GM19324 (cell line): ENCODE data around the gene TPX2.
"Not testable (repeated sequence)": the region's sequence is repeated elsewhere in the genome, so short reads cannot be mapped to it uniquely, and the experiment has no call there.

Experiments
- ATAC-seq: cut with Tn5 transposase; IDR thresholded peaks from one replicate; pipeline ENCODE4 v1.9.1; 2021; ENCODE audit warnings: mild to moderate bottlenecking, moderate library complexity; ENCODE audit not compliant: unreplicated experiment, low FRiP score

The TPX2 gene

GRCh38 chr20:31809661-31810060 lies 70.6 kb downstream of the TPX2 start:
- no peak for ATAC-seq

GRCh38 chr20:31811198-31811597 lies 72.1 kb downstream of the TPX2 start:
- no peak for ATAC-seq

DNA sequence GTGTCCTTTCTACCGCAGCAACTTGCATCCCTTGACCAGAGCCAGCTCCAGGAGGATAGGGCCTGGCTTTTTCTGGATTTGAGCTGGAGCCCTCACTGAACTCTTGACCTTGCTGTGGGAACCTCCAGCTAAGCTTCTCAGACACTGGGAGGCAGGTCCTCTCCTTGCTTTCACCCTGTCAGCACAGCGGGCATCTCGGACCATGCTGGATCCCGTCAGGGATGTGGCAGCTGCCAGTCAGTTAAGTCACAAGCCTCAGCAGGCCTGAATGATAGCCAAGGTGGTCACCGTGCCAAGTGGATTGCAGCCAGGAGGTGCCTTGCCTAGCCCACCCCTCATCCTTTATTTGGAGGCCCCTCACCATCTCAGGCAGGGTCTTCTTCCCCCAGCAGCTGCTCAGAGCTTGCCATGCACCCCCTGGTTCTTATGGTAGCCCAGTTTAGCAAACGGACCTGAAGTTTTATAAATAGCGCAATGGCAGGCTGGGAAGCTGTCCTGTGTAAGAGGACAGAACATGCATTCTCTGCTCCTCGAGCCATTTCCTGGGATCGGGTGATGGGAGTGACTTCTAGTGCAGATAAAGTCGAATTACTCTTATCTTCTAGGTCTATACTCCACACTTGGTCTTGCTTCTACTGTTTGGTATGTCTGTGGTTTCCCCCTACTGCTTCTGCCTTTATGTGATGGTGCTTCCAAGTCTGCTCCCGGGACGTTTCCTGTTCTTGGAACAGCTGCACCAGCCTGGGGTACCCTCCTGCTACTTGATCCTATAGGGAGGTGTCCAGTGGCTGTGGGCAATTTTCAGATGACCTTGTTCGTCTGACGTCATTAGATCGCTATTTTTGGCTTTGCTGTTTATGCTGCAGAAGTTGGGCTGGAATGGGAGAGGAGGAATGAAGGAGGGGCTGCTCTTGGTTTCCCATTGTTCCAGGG lies 73.0 kb downstream of the TPX2 start:
- ATAC-seq = no peak

- no peak for ATAC-seq
Measured at GRCh38 chr20:31813611-31814010, 74.5 kb downstream of the TPX2 start.

DNA sequence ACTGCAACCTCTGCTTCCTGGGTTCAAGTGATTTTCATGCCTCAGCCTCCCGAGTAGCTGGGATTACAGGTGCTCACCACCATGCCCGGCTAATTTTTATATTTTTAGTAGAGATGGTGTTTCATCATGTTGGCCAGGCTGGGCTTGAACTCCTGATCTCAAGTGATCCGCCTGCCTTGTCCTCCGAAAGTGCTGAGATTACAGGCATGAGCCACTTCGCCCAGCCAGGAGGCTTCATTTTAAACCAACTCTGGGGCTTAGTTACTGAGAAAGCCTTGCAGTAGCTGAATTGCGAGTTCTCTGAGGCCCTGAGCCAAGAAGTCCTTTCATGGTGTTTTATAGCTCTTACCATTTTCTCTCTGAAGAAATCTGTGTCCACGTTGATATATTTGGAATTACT lies 75.1 kb downstream of the TPX2 start:
- ATAC-seq = not testable (repeated sequence)

DNA sequence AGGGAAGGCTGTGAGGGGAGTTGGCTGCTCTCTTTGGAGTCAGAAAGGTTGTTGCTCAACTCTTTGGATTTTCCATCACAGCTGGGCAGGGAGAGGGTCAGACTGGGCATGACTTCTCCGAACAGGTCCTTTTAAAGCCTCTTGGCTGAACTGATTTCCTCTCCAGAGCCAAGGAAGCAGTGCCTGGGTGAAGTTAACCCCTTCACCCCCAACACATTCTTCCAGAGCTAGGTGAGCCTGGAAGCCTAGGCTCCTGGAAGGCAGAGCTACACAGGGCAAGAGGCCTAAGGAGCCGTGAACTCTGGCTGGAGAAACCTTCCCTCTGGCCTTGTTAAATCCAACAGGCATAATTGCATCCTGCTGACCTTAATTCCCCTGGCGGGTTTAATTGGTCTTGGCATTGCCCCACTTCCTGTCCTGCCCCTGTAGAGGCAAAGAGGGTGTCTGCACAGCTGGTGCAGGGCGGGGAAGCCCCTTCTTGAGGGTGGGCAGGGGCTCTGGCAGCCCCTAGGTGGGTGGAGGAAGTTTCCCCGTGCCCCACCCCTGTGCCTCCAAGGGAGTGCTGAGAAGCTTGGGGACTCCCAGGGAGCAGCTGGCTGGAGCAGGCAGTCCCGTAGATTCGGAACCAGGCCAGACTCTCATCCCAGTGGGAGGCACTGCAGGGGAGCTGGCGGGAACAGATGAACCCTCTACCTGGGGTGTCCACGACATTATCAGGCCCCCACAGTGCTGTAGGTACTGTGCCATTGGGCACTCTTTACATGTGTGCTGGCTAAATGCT lies 76.5 kb downstream of the TPX2 start:
- no peak for ATAC-seq

DNA sequence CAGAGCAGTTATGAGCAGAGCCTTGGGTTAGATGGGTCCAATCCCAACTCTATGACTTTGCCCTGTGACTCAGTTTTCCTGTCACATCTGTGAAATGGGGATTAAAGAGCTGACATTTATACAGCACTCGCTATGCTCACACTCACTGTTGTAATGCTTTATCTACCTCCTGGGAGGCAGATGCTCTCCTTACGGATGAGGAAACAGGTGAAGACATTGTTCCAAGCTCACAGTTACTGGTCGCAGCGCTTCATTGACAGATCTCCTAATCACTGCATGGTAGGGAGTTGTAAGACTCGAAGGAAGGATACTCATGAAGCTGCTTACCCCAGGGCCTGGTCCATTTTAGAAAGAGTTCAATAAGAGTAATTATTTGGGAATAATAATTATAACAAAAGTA lies 77.1 kb downstream of the TPX2 start:
- ATAC-seq = no peak

DNA sequence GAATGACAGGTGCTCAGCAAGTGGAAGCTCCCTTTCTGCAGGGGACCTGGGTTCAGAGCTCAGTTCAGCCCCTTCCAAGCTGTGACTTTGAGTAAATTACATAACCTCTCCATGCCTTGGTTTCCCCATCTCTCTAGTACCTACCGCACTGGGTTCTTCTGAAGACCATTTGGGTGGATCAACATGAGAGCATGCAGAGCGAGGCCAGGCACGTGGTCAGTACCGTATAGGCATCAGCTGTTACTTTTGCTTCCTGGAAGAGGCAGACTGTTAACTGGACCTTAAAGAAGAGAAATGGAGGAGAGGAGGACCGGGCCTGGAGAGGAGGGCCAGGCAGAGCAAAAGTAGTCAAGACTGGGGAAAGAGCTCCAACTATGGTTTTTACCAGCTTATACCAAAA lies 78.4 kb downstream of the TPX2 start:
- no peak for ATAC-seq

GRCh38 chr20:31818376-31818908 lies 79.4 kb downstream of the TPX2 start:
- ATAC-seq = no peak

DNA sequence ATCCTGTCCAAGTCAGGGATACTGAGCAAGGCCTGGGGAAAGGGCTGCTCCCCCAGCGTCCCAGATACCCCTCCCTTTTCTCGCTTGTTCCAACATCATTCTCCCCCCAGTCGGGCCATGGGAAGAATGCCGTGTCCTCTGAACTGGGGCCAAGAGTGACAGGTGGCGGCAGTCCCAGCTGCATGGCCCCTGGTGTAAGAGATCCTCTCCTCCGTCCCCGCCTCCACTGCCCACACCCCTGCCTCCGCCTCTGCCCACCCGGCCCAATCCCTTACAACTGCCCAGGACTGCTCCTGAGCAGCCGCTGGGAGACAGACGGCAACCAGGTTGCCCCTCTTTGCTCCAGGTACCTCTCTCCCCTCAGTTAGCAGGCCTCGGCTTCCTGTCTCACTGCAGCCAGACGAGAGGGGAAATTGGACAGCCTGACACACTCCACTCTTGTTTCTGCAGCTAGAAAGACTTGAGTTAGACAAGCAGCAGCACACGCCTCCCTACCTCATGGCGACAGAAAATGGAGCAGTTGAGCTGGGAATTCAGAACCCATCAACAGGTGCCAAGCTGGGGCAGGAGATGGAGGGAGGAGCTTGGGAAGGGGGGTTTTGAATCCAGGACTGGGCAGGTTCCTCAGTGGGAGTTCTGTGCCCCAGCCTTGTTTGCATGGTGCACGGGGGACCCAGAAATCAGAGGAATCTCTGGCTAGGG lies 80.1 kb downstream of the TPX2 start, which contains the start of gene MYLK2:
Gene MYLK2 (plus strand): TSS at position 274 of the 702 bp plus-strand sequence. CDS start 225 bp downstream, at position 499.
- ATAC-seq = no peak

DNA sequence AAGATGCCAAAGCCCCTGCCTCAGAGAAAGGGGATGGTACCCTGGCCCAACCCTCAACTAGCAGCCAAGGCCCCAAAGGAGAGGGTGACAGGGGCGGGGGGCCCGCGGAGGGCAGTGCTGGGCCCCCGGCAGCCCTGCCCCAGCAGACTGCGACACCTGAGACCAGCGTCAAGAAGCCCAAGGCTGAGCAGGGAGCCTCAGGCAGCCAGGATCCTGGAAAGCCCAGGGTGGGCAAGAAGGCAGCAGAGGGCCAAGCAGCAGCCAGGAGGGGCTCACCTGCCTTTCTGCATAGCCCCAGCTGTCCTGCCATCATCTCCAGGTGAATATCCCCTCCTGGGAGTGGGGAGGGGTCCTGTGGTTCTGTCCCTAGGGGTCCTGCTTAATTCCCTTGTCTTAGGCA lies 81.1 kb downstream of the TPX2 start:
- no peak for ATAC-seq

- ATAC-seq = no peak
Measured at GRCh38 chr20:31821427-31821826, 82.3 kb downstream of the TPX2 start.

DNA sequence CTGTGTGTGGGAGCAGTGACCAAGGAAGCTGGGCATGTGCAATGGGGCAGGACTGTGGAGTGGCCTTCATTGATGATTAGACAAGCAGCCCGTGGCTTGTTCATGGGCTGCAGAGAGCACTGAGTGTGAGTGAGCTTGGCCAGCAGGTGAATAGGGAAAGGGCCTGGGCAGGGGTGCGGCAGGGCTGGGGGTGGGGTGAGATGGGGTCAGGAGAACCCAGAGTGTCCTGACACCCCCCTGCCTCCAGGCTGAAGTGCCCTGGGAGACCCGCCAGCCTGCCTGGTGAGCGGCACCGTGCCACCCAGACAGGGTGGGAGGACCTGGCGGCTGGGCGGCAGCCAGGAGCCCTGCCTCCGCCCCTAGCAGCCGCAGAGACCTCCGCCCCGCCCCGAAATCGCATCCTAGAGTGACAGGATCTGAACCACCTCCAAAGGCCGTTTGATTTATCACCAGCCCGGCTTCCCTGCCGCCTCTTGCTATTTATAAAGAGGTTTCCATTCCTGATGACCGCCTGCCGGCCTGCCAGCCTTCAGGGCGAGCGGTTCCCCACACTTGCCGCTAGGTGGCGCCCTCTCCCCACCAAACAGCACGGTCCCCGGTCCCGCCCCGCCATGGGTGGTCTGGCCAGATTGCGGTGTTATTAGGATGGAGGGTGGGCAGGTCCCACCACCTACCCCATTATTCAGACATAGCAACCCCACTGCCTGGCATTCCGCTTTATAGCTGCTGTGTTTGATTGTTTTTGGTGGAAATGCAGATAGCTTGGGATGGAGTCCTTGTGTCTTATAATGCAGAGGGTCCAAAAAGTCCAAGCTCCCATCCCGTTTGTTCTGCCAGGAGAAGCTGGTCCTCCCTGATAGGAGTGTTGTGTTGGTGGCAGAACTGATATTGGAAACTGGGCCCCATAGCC lies 83.6 kb downstream of the TPX2 start:
- peak; percentile 55 for ATAC-seq

- no peak for ATAC-seq
Measured at GRCh38 chr20:31823360-31824124, 84.5 kb downstream of the TPX2 start.

DNA sequence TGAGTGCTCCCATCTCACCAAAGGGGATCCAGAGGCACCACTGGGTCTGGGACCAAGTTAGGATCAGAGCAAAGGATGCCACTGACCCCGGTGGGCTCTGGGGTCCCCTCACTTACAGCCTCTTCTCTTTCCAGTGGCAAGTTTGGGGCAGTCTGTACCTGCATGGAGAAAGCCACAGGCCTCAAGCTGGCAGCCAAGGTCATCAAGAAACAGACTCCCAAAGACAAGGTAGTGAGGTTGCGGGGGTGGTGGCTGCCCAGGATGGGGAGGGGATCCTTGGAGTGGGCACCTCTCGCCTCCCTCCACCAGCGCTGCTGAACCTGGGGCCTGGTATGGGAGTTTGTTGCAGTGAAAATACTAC lies 85.0 kb downstream of the TPX2 start:
- ATAC-seq = no peak

DNA sequence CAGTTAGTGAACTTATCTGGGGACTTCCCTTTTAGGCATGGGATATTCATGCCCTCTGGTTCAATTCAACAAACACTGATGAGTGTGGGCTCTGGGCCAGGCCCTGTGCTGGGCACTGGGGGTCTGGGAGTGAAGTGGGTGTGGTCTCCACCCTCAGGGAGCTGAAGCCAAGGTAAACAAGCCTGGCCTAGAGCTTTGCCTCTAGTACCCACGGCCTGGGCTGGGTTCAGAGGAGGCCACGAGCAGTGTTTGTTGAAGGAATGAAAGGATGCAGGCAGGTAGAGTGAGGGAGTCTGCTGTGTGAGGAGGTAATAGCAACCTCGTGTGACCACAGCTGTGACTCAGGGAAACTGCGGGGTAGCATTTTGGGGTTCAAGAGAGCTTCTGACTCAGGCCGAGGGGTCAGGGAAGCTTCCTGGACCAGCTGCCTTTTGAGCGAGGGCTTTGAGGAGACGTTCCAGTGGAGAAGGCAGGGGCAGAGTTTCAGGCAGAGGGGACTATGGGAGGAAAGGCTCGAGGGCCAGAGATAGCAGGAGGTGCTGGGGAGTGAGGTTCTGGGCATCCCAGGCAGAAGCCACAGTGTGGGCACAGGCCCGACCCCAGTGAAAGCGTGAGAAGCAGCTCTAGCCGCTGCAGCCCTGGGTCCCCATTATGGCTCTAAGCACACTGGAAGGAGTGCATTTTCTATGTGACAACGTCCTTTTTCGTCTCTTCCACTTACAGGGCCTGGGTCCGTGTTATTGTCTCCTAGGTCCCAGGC lies 85.6 kb downstream of the TPX2 start:
- no peak for ATAC-seq

- no peak for ATAC-seq
Measured at GRCh38 chr20:31826074-31826473, 87.0 kb downstream of the TPX2 start.

GRCh38 chr20:31827059-31827458 lies 88.0 kb downstream of the TPX2 start:
- ATAC-seq = no peak
